IMR-90 (cell line): ENCODE results near the gene PAQR5.

Experiments
- BHLHE40 ChIP-seq: fragments of 150-350 bp; IDR thresholded peaks from 2 replicates; pipeline ENCODE4 v1.6.1; 2016; ENCODE audit warnings: mild to moderate bottlenecking, low read depth, low read length
- CTCF ChIP-seq: conservative IDR thresholded peaks from 2 replicates; pipeline ENCODE4 v1.5.1; 2012; ENCODE audit warnings: mild to moderate bottlenecking, low read depth, low read length, improper control_type of control experiment
- POLR2A ChIP-seq: IDR thresholded peaks from 2 replicates; pipeline ENCODE4 v1.6.1; 2012; ENCODE audit warnings: mild to moderate bottlenecking, low read depth, low read length

GRCh38 chr15:69359722-69360121 lies 61.0 kb downstream of the PAQR5 start:
- no peak for TF ChIP-seq CTCF
- no peak for TF ChIP-seq BHLHE40
- no peak for TF ChIP-seq POLR2A
